ENCODE measurements around the gene NOC2L.

DNA sequence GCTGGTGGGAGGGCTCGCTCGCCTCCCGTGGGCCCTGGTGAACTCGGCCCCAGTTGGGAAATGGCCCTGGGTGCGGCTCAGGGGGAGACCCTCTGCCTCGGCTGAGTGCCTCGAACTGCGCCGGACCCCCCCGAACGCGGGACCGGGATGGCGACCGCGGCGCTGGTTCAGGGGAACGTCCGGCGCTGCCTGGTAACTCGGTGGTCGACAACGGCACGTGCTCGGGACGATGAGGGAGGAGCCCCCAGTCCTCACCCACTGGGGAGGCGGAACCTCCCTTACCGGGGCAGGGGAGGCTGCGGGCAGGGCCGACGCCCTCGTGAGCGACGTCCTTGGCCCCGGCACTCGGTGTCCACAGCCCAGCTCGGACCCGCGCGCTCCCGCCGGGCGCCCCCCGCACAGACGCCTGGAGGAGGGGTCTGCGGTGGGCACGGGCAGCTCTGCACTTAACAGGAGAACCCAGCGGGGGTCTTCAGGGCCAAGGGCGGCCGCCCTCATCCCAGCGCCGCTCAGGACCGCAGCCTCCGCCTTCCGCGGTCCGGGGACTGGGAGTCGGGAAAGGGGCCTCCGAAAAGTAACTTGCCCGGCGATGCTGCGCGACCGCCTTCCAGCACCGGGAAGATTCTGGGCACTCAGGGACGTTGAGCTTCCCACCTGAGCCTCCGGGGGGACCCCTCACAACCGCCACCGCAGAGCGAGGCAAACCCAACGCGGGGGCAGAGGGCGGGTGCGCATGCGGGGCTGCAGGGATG, 39.1 kb upstream of the NOC2L start:
- TF ChIP-seq CTCF (IDR thresholded peaks at IDR 0.05) (no peak), POLR2A (IDR thresholded peaks at IDR 0.05; ENCODE audit: low read depth) (no peak), EP300 (IDR thresholded peaks at IDR 0.05) (no peak), POLR2AphosphoS5 (IDR thresholded peaks at IDR 0.05) (no peak)

Data from esophagus muscularis mucosa (tissue), 4 donors.